Stimulated activated naive CD8-positive, alpha-beta T cell treated with anti-CD3 and anti-CD28 coated beads, Interleukin-15, Interleukin-2, amounts not matched to agents 100 ng/mL and 50 ng/mL, for 24 hours (primary cell): ENCODE measurements around the gene SH3BP4.

ENCODE experiments used
- H3K27ac Mint-ChIP-seq: one replicate; pipeline ENCODE4 v1.8.0; 2021; ENCODE audit warnings: mild to moderate bottlenecking, mixed read lengths
- H3K27me3 Mint-ChIP-seq: one replicate; pipeline ENCODE4 v1.8.0; 2021; ENCODE audit warnings: mixed read lengths
- H3K36me3 Mint-ChIP-seq: one replicate; pipeline ENCODE4 v1.8.0; 2021; ENCODE audit warnings: low read depth, mixed read lengths
- H3K4me1 Mint-ChIP-seq: one replicate; pipeline ENCODE4 v1.8.0; 2021; ENCODE audit warnings: low read depth, mixed read lengths
- H3K4me3 Mint-ChIP-seq: one replicate; pipeline ENCODE4 v1.8.0; 2021; ENCODE audit warnings: mild to moderate bottlenecking, mixed read lengths
- H3K9me3 Mint-ChIP-seq: one replicate; pipeline ENCODE4 v1.8.0; 2021; ENCODE audit warnings: mixed read lengths

The SH3BP4 gene

DNA sequence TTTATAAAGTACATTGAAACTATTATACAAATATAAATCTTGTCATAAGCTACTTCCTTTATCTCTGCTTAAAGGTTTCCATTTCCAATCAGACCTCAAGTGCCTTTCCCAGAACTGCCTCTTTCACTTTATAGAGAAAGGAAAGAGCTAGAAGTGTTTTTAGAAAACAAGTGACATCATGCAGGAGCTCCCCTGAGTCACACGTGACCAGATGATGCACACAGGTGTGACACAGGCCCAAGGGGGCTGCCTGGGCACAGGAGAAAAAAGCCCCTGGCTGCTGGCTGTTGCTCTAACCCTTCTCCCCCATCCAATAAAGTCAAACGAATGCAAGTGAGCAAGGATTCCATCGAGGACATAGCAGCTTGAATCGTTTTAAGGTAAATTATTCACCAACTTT lies 21.4 kb upstream of the SH3BP4 start:
- Mint-ChIP-seq H3K27ac (no peak overlapping the region), H3K27me3 (no peaks in the 10 kb centered on the region), H3K9me3 (no peaks in the 10 kb centered on the region), H3K4me3 (no peak overlapping the region), H3K36me3 (no peaks in the 10 kb centered on the region), H3K4me1 (no peaks in the 10 kb centered on the region)

DNA sequence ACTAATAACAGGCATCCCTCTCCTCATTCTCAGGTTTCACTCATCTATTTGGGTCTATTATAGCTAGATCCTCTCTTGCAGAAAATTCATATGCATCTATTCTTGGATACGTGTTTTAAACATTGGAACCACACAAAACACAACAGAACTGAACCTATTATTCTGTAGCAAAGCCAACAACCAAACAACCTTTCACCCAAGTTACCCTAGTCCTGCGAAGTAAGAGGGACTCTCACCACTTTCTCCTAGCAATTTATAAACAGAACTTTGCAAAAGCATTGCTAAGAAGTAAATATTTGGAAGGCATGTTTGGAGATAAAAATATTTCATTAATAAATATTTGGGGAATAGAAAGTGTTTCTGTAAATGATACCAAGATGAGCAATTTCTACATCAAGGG lies 20.4 kb upstream of the SH3BP4 start:
- no peaks in the 10 kb centered on the region for H3K36me3 Mint-ChIP-seq
- H3K27ac Mint-ChIP-seq: no peak overlapping the region
- H3K27me3 Mint-ChIP-seq: no peaks in the 10 kb centered on the region
- H3K4me3 Mint-ChIP-seq: no peak overlapping the region
- H3K9me3 Mint-ChIP-seq: no peaks in the 10 kb centered on the region
- no peaks in the 10 kb centered on the region for H3K4me1 Mint-ChIP-seq

DNA sequence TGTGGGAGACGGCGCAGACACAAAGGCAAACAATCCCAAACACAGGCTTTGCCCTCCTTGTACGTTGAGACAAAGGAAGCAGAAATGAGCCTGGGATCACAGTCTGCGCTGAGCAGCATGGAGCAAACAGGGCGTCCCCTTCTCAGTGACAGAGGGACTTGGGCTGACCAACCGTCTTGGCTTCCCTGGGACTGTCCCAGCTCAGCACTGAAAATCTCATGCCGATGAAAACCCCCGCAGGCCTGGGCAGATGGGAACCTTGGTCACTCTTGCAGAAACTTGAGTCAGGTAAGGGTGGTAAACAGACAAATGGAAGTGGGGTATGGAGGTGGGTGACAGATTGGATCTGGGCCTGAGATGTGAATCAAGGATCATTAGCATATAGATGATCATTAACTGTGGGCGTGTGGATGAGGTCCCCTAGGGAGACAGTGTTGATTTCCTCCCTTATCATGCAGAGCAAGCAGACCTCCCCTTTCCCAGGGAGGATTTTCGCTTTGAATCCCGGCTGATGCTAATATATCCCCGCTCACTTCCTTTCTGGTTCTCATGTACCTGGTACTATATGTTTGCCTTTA lies 19.1 kb upstream of the SH3BP4 start:
- no peaks in the 10 kb centered on the region for H3K4me1 Mint-ChIP-seq
- no peak overlapping the region for H3K4me3 Mint-ChIP-seq
- no peaks in the 10 kb centered on the region for H3K36me3 Mint-ChIP-seq

DNA sequence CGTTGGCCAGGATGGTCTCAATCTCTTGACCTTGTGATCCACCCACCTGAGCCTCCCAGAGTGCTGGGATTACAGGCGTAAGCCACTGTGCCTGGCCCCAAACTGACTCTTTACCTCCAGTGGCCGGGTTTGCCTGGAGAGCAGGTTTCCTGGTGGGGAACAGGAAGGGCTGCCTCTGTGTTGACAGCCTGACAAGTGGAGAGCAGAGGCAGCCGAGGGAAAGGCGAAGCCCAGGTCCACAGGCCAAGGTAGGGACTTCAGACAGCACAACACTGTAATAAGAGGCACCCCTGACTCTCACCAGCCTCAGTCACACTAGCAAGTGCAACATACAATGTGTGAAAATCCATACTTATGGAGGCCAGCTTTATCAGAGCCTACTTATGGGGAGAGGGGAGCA lies 16.5 kb upstream of the SH3BP4 start:
- Mint-ChIP-seq H3K36me3 (no peaks in the 10 kb centered on the region), H3K9me3 (no peaks in the 10 kb centered on the region), H3K4me1 (no peaks in the 10 kb centered on the region), H3K27me3 (peaks cover 9% of the 10 kb centered on the region), H3K4me3 (no peak overlapping the region), H3K27ac (no peak overlapping the region)

More for the DNA sequence above, 19.1 kb upstream of the SH3BP4 start:
- Mint-ChIP-seq H3K27me3 (no peaks in the 10 kb centered on the region), H3K9me3 (no peaks in the 10 kb centered on the region), H3K27ac (no peak overlapping the region)

DNA sequence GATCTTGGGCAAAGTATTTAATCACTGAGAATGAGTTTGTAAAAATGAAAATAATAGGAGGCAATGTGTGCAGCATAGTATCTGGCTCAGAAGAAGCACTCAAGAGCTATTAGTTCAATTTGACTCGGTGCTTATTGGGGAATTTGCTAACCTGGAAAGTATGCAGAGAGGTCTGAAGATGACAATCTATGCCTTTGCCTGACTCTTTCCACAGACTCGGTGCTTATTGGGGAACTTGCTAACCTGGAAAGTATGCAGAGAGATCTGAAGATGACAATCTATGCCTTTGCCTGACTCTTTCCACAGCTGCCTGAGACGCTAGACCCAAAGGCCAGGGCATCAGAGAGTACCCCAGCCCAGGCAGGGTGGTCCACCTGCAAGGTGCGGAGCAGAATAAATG lies 12.2 kb upstream of the SH3BP4 start:
- Mint-ChIP-seq H3K4me1 (no peaks in the 10 kb centered on the region), H3K27ac (no peak overlapping the region), H3K9me3 (peaks cover 6% of the 10 kb centered on the region), H3K36me3 (no peaks in the 10 kb centered on the region), H3K27me3 (peaks cover 16% of the 10 kb centered on the region), H3K4me3 (no peak overlapping the region)

DNA sequence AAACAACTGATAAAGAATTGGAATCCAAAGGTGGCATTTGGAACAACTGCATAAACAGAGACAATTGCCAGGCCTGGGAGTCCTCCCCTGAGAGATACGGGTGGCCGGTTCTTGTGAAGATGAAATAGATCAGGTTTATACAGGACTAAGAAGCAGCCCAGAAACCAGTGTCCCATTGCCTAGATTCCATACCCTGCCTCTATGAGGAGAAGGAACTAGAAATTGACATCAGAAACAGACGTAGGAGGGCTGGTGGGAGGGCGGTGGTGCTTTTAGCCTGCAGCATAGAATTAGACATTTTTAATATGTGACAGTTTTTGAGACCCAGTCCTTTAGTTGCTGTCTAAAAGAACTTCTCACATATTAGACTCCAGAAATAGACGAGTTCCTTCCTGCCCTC lies 11.8 kb upstream of the SH3BP4 start:
- peaks cover 6% of the 10 kb centered on the region for H3K9me3 Mint-ChIP-seq
- peaks cover 16% of the 10 kb centered on the region for H3K27me3 Mint-ChIP-seq
- H3K27ac Mint-ChIP-seq: no peak overlapping the region
- H3K4me1 Mint-ChIP-seq: no peaks in the 10 kb centered on the region
- no peaks in the 10 kb centered on the region for H3K36me3 Mint-ChIP-seq
- H3K4me3 Mint-ChIP-seq: no peak overlapping the region

DNA sequence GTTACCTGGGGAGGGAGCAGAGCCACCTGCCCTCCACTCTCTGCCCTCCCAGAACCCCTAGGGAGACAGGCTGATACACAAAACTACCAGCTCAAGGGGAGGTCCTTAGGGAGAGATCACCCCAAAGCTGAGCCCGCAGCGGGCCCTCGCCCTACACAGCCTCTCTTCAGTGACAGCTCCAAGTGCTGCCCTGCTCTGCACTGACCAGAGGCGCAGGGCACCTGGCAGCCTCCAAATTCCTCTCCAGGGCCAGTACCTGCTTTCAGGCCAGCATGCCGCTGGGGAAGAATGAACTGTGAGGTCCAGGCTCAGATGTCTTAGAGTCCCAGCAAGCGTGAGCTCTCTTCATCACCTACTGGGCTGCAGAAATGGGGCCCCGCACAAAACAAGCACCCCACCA lies 11.3 kb upstream of the SH3BP4 start:
- H3K27ac Mint-ChIP-seq: no peak overlapping the region
- H3K4me1 Mint-ChIP-seq: no peaks in the 10 kb centered on the region
- peaks cover 6% of the 10 kb centered on the region for H3K9me3 Mint-ChIP-seq
- peaks cover 16% of the 10 kb centered on the region for H3K27me3 Mint-ChIP-seq
- H3K4me3 Mint-ChIP-seq: no peak overlapping the region
- H3K36me3 Mint-ChIP-seq: no peaks in the 10 kb centered on the region

DNA sequence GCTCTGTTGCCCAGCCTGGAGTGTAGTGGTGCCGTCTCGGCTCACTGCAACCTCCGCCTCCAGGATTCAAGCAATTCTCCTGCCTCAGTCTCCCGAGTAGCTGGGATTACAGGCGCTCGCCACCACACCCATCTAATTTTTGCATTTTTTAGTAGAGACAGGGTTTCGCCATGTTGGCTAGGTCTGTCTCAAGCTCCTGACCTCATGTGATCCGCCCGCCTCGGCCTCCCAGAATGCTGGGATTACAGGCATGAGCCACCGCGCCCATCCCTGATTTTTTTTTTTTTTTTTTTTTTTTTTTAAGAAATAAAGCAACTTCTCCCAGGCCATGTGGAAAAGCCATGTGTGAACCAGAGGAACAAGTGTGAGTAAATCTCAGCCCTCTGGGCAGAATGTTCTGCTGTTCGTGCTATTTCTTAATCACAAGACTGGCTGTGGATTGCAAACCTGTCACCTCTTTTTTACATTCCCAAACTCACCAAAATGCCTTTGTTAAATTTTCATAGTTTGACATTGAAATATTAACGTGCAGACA lies 6.4 kb upstream of the SH3BP4 start:
- peaks cover 5% of the 10 kb centered on the region for H3K4me1 Mint-ChIP-seq
- peaks cover 6% of the 10 kb centered on the region for H3K9me3 Mint-ChIP-seq
- no peak overlapping the region for H3K4me3 Mint-ChIP-seq
- peaks cover 44% of the 10 kb centered on the region for H3K27me3 Mint-ChIP-seq
- no peaks in the 10 kb centered on the region for H3K36me3 Mint-ChIP-seq
- no peak overlapping the region for H3K27ac Mint-ChIP-seq

DNA sequence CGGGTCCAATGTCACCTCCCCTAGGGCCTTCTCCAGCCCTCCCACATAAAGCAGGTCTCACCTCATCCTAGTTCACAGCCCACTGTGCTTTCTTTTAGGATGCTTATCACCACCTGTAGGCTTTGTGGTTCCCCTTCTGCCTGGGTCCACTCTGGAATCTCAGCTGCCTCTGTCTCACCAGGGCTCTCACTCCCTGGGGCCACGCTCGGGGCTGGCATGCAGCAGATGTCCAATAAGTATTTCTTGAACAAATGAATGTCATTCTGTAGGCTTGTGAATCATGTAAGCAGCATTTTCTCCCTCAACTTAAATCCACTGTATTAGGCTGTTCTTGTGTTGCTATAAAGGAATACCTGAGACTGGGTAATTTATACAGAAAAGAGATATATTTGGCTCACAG lies 4.3 kb upstream of the SH3BP4 start:
- Mint-ChIP-seq H3K27ac (no peak overlapping the region), H3K4me1 (peaks cover 14% of the 10 kb centered on the region), H3K9me3 (peaks cover 6% of the 10 kb centered on the region), H3K27me3 (peaks cover 55% of the 10 kb centered on the region), H3K4me3 (no peak overlapping the region), H3K36me3 (no peaks in the 10 kb centered on the region)

DNA sequence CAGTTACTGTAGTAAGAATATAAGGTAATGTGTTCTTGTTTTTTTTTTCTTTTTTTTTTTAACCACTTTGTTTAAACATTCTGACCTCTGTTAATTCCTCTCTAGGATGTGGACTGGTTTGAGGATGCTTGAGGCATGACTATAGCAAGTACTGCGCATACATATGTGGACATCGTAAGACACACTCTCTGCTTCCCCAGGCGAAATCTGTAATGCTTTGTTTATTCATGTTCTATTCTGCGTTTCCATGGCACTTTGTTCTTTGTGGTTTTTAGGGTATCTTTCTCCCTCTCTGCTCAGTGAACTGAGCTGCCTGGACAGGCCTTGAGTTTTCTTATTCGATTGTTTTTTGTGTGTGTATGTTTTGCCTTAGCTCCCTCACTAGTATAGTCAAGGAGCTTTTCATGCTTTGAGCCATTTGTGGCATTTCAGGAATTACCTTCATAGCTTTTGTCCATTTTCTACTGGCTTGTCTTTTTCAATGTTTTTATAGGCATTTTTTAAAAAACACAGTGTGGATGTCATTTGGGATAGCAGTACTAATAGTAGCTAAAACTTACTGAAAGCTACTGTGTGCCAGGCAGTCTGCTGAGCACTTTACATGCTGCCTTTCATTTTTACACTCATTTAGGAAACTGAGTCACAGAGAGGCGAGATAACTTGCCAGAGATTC lies 1.9 kb upstream of the SH3BP4 start:
- peak overlapping the region; percentile 30 for H3K4me3 Mint-ChIP-seq
- no peaks in the 10 kb centered on the region for H3K36me3 Mint-ChIP-seq
- H3K4me1 Mint-ChIP-seq: peaks cover 27% of the 10 kb centered on the region
- no peaks in the 10 kb centered on the region for H3K9me3 Mint-ChIP-seq
- H3K27me3 Mint-ChIP-seq: peaks cover 68% of the 10 kb centered on the region
- no peak overlapping the region for H3K27ac Mint-ChIP-seq

DNA sequence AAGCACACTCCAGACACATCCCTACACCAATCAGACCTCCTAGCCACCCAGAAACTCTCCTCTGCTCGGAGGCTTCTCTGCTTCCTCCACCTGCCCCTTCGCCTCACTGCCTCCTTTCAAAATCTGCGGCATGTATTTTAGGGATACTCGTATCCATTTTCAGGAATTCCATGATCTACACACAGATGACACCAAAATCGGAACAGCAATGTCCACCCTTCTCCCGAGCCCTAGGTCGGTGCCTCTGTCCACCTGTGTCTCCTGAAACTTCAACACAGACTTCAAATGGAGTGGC lies 1.4 kb upstream of the SH3BP4 start:
- Mint-ChIP-seq H3K4me3 (peak overlapping the region; percentile 30), H3K4me1 (peaks cover 27% of the 10 kb centered on the region), H3K27me3 (peaks cover 71% of the 10 kb centered on the region), H3K9me3 (no peaks in the 10 kb centered on the region), H3K36me3 (no peaks in the 10 kb centered on the region), H3K27ac (no peak overlapping the region)

DNA sequence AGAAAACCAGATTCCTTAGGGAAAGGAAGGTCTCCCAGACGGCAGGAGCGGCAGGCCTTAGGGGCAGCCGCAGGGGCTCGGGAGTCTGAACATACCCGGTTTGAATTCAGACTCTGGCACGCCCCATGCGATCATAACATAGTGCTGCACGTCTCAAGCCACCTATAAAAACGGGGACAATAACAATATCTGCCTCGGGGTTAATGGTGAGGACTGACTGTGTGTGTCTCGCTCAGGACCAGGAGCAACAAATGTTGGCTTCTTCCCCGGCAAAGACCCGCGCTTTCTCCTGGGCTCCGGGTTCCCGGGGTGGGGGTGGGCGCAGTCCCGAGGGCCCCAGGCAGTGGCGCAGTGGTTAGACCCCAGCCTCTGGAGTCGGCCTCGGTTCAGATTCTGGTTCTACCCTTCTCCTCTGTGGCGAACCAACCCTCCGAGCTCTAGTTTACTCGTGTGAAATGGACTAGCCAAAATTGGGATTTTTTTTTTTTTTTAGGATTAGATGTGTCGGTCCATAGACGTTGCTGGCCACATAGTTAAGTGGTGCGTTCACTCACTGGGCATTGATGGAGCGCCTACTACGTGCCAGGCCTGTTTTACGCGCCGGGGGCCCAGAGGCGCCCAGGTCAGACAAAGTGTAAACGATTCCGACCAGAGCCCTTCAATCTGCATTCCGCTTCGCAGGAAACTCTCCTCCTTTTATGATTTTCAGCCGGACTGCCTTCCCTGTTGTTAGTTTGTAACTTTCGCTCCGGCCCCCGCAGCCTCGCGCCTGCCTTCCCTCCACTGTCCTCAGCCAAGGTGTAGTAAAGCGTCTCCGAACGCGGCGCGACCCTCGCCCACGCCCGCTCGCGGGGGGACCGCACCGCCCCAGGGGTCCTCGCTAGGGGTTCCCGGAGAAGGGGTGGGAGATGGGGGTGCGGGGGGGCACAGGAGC lies 820 bp upstream of the SH3BP4 start:
- H3K36me3 Mint-ChIP-seq: no peaks in the 10 kb centered on the region
- H3K27ac Mint-ChIP-seq: no peak overlapping the region
- peaks cover 27% of the 10 kb centered on the region for H3K4me1 Mint-ChIP-seq
- peaks cover 73% of the 10 kb centered on the region for H3K27me3 Mint-ChIP-seq
- H3K4me3 Mint-ChIP-seq: peak overlapping the region; percentile 72
- H3K9me3 Mint-ChIP-seq: no peaks in the 10 kb centered on the region

DNA sequence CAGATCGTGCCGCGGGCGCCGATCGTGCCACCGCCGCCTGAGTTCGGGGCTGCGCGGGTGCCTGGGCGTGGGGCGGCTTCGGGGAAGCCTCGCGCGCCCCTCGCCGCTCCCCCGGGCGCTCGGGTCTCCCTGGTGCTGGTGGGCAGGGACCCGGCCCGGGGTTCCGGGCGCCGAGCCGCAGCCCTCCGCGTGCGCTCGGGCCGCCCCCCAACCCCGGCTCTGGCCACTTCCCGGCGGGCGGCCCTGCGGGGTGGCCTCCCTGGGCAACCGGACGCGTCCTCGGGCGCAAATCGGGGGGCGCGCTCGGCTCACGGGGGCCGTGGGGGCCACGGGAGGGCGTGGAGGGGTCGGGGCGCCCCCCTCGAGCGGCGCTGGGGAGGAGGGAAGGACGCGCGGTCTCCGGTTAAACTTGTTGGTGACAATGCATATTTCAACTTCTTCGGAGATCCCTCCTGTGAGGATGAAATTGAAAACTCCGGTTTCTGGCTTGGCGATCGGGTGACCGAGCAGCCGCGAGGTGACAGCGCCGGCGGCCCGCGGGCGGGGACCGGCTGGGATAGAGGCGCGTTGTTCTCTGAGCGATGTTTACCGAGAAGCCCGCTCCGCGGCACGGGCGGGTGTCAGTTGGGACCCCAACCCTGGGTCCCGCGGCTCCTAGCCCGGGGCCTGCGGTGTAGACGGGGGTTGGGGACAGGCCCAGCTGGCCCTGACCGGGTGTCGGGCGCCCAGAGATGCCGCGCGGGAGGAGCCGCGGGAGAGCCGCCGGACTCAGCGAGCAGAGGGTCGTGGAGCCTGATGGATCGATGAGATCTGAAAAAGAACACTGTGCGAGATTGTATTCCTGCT lies 676 bp downstream of the SH3BP4 start:
- H3K36me3 Mint-ChIP-seq: no peaks in the 10 kb centered on the region
- H3K27me3 Mint-ChIP-seq: peaks cover 66% of the 10 kb centered on the region
- peaks cover 27% of the 10 kb centered on the region for H3K4me1 Mint-ChIP-seq
- no peak overlapping the region for H3K27ac Mint-ChIP-seq
- H3K9me3 Mint-ChIP-seq: no peaks in the 10 kb centered on the region
- H3K4me3 Mint-ChIP-seq: peak overlapping the region; percentile 70

DNA sequence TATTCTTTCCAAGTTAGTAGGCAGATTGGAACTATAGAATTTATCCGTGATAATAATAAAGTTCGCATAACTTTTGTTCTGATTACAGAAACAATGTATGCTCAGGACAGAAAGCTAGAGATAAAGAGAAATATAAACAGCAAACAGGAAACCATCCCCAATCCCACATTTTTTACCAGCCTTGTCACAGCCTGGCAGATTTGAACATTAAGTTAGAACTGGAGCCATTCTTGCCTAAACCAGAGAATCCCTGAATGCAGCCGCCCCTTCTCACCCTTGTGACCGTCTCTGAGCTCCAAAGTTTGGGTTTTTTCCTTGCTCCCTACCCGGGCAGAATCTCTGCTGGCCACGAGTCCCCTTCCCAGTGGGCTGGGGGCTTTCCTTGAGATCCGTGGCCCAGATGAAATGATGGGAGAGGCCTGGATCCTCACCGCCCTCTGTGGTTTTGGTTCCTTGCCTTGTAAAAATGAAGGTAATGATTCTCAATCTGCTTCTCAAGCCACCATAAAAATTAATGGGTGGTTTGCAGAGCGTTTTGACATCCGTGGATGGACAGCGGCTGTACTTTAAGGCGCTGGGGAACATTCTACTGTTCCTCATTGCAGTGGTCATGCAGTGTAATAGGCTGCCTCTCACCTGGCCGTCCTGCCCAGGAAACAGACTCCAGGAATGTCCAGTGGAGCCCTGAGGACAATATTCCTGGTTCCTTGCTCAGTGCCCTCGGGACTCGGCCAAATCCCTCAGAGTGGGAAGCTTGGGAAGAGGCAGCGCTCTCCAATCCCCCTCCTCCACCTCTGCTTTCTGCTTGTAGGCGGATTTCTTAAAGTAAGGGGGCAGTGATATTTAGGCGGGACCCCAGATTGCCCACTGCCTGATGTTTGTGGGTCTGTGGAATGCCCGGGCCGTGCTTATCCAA lies 1.6 kb downstream of the SH3BP4 start:
- H3K27me3 Mint-ChIP-seq: peaks cover 57% of the 10 kb centered on the region
- no peak overlapping the region for H3K27ac Mint-ChIP-seq
- no peaks in the 10 kb centered on the region for H3K36me3 Mint-ChIP-seq

More for the DNA sequence above, 1.6 kb downstream of the SH3BP4 start:
- Mint-ChIP-seq H3K9me3 (no peaks in the 10 kb centered on the region), H3K4me3 (peak overlapping the region; percentile 41), H3K4me1 (peaks cover 27% of the 10 kb centered on the region)
